Measurements from ENCODE around the gene HAUS7. TPM values are rescaled to one million over a fixed set of nuclear protein-coding genes. Genes with fewer than 3 reads are reported as not detected.

Gene HAUS7
- total and polyA plus RNA-seq, 2 of the 8 experiments (the other 6 are each of a cell fraction or from before 2014, with no cell fraction given): 45.4 to 54.0 TPM

DNA sequence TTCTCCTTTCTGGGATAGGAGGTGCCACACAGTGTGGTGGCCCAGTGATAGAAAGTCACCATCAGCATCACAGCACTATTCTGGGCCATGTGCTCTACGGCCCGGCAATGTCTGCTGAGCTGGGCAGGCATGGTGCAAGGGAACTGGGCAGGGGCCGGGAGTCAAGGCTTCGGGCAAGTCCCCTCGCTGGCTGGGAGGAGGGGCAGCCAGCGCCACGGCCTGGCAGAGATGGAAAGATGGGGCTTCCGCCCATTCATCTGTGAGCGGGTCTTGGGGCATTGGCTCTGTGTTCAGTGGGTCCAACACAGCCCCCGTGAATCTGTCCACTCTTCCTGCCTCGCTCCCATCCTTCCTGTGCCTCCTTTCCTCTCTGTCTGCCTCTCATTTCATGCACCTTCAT, 40.0 kb upstream of the HAUS7 start:
- Histone ChIP-seq H3K27me3 (replicated peaks in 1 of 4; ENCODE audit: control insufficient read depth in 3 of 4, extremely low read depth in 1 of 4, insufficient read depth in 3 of 4, low read length in 3 of 4) (no peaks in the 10 kb centered on the region), H2BK120ac (replicated peaks; ENCODE audit: low read depth, low read length) (no peak overlapping the region), H2BK15ac (ENCODE audit: low read length) (no peak overlapping the region), H2AK5ac (ENCODE audit: low read depth, low read length) (no peak overlapping the region), H3K9me3 (ENCODE audit: insufficient read depth in 2 of 2, low read depth in 1 of 2, low read length in 1 of 2) (no peaks in the 10 kb centered on the region), H3K23ac (ENCODE audit: insufficient read length) (no peak overlapping the region), H4K20me1 (replicated peaks in 1 of 2; ENCODE audit: control insufficient read depth in 1 of 2, insufficient read depth in 2 of 2, low read length in 2 of 2) (peaks cover 0 to 4% of the 10 kb centered on the region in 2 experiments), H3K36me3 (ENCODE audit: control insufficient read depth in 2 of 4, insufficient read depth in 4 of 4, low read length in 3 of 4) (no peaks in the 10 kb centered on the region), H2BK20ac (ENCODE audit: low read length) (no peak overlapping the region), H3K9ac (replicated peaks in 1 of 4; ENCODE audit: extremely low read depth in 1 of 4, low read depth in 3 of 4, low read length in 3 of 4) (no peak overlapping the region), H3K56ac (replicated peaks; ENCODE audit: insufficient read length, low read depth, low read length) (no peak overlapping the region), H2BK12ac (ENCODE audit: low read depth, low read length) (no peak overlapping the region), H3K4me1 (replicated peaks in 1 of 4; ENCODE audit: control insufficient read depth in 3 of 4, insufficient read depth in 4 of 4, low read length in 3 of 4) (peaks cover 0 to 1% (median 0%) of the 10 kb centered on the region in 4 experiments; a peak in 2 of 7 replicates), H2BK5ac (ENCODE audit: low read depth, low read length) (no peak overlapping the region), H4K91ac (replicated peaks; ENCODE audit: insufficient read length, low read length) (no peak overlapping the region), H3K14ac (ENCODE audit: insufficient read length) (no peak overlapping the region), H3K4ac (replicated peaks; ENCODE audit: insufficient read length, low read depth, low read length) (no peak overlapping the region), H3K79me1 (ENCODE audit: low read depth, low read length) (no peaks in the 10 kb centered on the region), H4K8ac (ENCODE audit: extremely low read depth, insufficient read depth, low read length) (no peak overlapping the region), H3K4me2 (ENCODE audit: insufficient read depth in 1 of 2, low read depth in 2 of 2, low read length in 2 of 2) (no peak overlapping the region), H2AFZ (ENCODE audit: low read length) (no peak overlapping the region), H3K23me2 (ENCODE audit: low read depth, low read length) (peaks cover 7% of the 10 kb centered on the region; the same call in 1 of the 2 replicates), H3K4me3 (ENCODE audit: extremely low read depth in 1 of 4, insufficient read depth in 2 of 4, low read depth in 3 of 4, low read length in 4 of 4) (no peak overlapping the region), H3K18ac (ENCODE audit: extremely low read depth, low read length) (no peak overlapping the region), H4K5ac (ENCODE audit: insufficient read length, low read depth, low read length) (no peak overlapping the region), H3K27ac (ENCODE audit: low read depth, low read length) (no peak overlapping the region), H3K79me2 (ENCODE audit: control insufficient read depth in 1 of 2, insufficient read depth in 2 of 2, low read length in 2 of 2) (no peaks in the 10 kb centered on the region)
- ChIA-PET CTCF (ENCODE audit: partially characterized antibody) (interaction anchor here (1.2 to 8.5 kb wide), 5 partner anchors 14 to 40 kb away, joined by 3 to 84 read pairs (median 4); partner anchors contain the start of genes BGN and HAUS7), POLR2A (ENCODE audit: partially characterized antibody) (no interaction called here)
- WGBS, 2 experiments (ENCODE audit: extremely low coverage in 1 of 2, insufficient coverage in 1 of 2, insufficient read length in 1 of 2, insufficient replicate concordance in 2 of 2, low coverage in 1 of 2, low lambda C conversion rate in 2 of 2, missing lambda C conversion rate in 1 of 2): 82% methylated on average over 5 of the region's 11 CpGs; no CpG with 5 or more reads in 1 of the 2 experiments
- no peak for FAIRE-seq
- DNase-seq (ENCODE audit: low read depth in 1 of 2, low spot score in 2 of 2): no peak
- TF ChIP-seq SRF (IDR thresholded peaks at IDR 0.05; ENCODE audit: low read depth, low read length) (no peak), KDM5A (IDR thresholded peaks at IDR 0.05; ENCODE audit: low read length) (no peak)
